ENCODE results near the gene NRIP3. TPM values are rescaled to one million over a fixed set of nuclear protein-coding genes. Genes with fewer than 3 reads are reported as not detected.

Gene NRIP3
- under 1 TPM; 0.20 to 0.42 TPM for total RNA-seq

DNA sequence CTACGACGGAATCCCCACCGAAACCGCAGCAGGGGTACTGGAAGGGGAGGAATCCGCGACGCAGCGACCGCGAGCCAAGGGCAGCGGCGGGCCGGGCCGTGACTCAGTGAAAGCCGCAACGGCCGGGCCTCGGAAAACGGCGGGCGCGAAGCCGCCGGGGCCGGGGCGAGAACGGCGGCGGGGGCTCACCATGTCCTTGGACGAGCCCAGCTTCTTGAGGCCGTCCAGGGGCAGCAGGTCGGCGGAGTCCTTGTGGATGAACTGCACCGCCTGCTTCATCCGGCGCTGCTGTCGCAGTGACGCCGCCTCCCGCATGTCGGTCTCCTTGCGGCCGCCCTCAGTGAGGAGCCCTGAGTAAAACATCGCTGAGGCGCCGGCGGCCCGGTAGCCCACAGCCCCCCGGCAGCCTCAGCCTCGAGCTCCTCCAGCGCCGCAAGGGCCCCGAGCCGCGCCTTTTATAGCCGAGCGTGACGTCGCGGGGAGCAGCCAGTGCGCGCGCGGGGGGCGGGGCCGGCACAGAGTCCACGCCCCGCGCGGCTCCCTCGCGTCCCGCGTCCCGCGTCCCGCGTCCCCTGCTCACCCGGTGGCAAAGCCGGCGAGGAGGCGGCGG is at the start of gene NRIP3:
Gene NRIP3, minus strand, starts transcription at position 429 of the 610 bp plus-strand sequence. Its CDS starts 66 bp downstream, at position 363.
- H3K27me3 ChIP-seq = peaks cover 29% of the 10 kb centered on the region
- H3K27ac ChIP-seq = no peak within 1 kb of the TSS
- intact Hi-C loops (cut with DNase I) = no loop called here

DNA sequence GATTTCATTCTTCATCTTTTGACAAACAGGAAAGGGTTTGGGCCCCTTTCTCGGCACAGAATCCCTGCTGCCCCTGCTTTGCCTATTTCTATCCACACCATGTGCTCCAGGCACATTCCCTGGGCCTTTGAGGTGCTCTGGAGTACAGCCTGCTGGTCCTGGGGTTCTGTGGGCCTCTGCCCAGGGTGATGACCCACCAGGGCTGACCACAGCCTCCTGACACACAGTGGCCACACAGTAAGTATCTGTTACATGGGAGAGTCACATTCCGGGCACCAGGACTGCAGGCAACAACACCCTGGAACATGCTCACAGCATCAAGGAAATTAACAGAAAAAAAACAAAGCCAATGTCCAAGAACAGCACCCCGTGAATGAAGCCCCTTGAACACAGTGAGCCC is 48.5 kb upstream of the NRIP3 start:
- no peaks in the 10 kb centered on the region for H3K4me1 ChIP-seq
- H3K9me3 ChIP-seq = no peaks in the 10 kb centered on the region
- no peak overlapping the region for H3K4me3 ChIP-seq
- no peak for DNase-seq
- intact Hi-C loops (cut with DNase I) = no loop called here
- H3K9ac ChIP-seq (ENCODE audit: low read depth in 2 of 2, low read length in 2 of 2) = no peak overlapping the region
- no peaks in the 10 kb centered on the region for H3K36me3 ChIP-seq
- H3K27me3 ChIP-seq = no peaks in the 10 kb centered on the region
- H3K27ac ChIP-seq = no peak overlapping the region
- TF ChIP-seq, protein P1, sequence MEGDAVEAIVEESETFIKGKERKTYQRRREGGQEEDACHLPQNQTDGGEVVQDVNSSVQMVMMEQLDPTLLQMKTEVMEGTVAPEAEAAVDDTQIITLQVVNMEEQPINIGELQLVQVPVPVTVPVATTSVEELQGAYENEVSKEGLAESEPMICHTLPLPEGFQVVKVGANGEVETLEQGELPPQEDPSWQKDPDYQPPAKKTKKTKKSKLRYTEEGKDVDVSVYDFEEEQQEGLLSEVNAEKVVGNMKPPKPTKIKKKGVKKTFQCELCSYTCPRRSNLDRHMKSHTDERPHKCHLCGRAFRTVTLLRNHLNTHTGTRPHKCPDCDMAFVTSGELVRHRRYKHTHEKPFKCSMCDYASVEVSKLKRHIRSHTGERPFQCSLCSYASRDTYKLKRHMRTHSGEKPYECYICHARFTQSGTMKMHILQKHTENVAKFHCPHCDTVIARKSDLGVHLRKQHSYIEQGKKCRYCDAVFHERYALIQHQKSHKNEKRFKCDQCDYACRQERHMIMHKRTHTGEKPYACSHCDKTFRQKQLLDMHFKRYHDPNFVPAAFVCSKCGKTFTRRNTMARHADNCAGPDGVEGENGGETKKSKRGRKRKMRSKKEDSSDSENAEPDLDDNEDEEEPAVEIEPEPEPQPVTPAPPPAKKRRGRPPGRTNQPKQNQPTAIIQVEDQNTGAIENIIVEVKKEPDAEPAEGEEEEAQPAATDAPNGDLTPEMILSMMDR (IDR thresholded peaks at IDR 0.05) = no peak

More for the DNA sequence above, at the start of gene NRIP3:
- no peaks in the 10 kb centered on the region for H3K36me3 ChIP-seq
- peak within 1 kb of the TSS; percentile 30 to 46 for H3K9ac ChIP-seq (ENCODE audit: low read depth in 2 of 2, low read length in 2 of 2)
- DNase-seq = peak; percentile 74
- peak within 1 kb of the TSS; percentile 50 for H3K4me3 ChIP-seq
- H3K9me3 ChIP-seq = no peaks in the 10 kb centered on the region
- H3K4me1 ChIP-seq = peaks cover 2% of the 10 kb centered on the region
- TF ChIP-seq, protein P1 (IDR thresholded peaks at IDR 0.05) = no peak

DNA sequence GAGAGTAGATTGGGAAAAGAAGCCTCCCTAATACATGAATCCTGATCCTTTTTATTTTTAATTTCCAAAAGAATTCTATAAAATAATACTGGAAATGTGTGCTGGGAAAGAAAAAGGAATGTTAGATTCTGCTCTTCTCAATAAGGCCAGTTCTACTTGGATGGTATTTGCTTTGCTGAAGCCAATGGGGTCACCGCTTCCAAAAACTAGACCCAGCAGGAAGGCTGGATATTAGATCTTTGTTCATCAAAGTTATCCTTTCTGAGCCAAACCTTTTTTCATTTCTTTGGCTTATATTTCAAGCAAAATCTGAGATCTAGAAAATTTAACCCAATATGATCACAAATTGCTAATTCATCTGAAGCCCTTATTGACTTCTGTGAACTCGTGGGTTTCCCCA is 46.2 kb upstream of the NRIP3 start:
- no peaks in the 10 kb centered on the region for H3K27me3 ChIP-seq
- H3K4me3 ChIP-seq = no peak overlapping the region
- no peaks in the 10 kb centered on the region for H3K9me3 ChIP-seq
- no peak overlapping the region for H3K27ac ChIP-seq
- TF ChIP-seq, protein P1 (IDR thresholded peaks at IDR 0.05) = no peak
- H3K4me1 ChIP-seq = no peaks in the 10 kb centered on the region
- no peak overlapping the region for H3K9ac ChIP-seq (ENCODE audit: low read depth in 2 of 2, low read length in 2 of 2)
- DNase-seq = no peak
- intact Hi-C loops (cut with DNase I) = no loop called here
- no peaks in the 10 kb centered on the region for H3K36me3 ChIP-seq

DNA sequence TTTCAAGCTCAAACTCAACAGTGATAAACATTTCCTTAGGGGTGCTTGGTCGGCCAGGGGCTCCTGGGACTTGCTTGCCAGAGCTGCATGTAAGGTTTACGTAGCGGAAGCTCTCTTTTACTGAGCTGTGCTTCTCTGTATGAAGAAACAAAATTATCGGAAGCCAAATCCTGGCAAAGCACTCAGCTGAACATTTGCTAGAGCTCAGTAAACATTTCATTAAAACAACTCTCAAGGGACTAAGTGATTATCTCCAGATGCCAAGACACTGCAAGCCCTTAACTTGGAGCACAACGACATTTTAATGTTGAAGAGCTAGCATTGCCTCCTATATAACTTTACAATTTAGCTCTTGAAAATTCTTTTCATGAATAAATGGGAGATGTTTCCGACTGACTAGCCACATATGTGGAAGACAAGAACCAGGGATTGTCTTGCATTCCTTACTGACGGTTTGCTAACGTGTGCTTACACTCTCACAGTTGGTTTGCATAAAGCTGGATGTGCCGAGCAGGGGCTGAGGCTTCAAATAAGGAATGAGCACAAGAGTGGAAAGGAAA is 44.2 kb upstream of the NRIP3 start:
- intact Hi-C loops (cut with DNase I) = no loop called here
- H3K9me3 ChIP-seq = no peaks in the 10 kb centered on the region
- no peaks in the 10 kb centered on the region for H3K36me3 ChIP-seq
- H3K4me1 ChIP-seq = no peaks in the 10 kb centered on the region
- H3K27ac ChIP-seq = peak overlapping the region; percentile 21
- no peak overlapping the region for H3K9ac ChIP-seq (ENCODE audit: low read depth in 2 of 2, low read length in 2 of 2)
- no peak overlapping the region for H3K4me3 ChIP-seq
- no peaks in the 10 kb centered on the region for H3K27me3 ChIP-seq
- no peak for DNase-seq
- TF ChIP-seq, protein P1 (IDR thresholded peaks at IDR 0.05) = no peak

DNA sequence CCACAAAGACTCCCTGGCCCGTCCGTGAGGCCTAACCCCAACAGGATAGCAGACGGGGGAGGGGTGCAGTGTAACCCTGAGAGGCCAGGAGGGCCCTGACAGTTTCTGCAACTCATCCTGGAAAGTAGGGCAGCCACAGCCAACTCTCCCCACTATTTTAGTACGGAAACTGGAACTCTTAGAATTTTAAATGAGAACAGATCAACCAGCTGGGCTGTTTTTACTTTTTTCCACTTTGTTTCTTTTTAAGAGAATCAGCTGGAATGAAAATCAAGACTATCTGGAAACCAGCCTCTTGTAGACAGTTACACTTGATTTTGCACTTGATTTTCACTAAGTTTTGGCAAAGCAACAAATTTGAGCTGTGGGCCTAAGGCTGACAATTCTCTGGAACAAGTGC is 42.7 kb upstream of the NRIP3 start:
- Histone ChIP-seq H3K36me3 (no peaks in the 10 kb centered on the region), H3K4me3 (no peak overlapping the region), H3K9me3 (no peaks in the 10 kb centered on the region), H3K27ac (no peak overlapping the region), H3K27me3 (no peaks in the 10 kb centered on the region), H3K4me1 (no peaks in the 10 kb centered on the region), H3K9ac (ENCODE audit: low read depth in 2 of 2, low read length in 2 of 2) (no peak overlapping the region)
- intact Hi-C loops (cut with DNase I) = no loop called here
- DNase-seq = no peak
- TF ChIP-seq, protein P1 (IDR thresholded peaks at IDR 0.05) = no peak
